WERI-Rb-1 (cell line): ENCODE results near the gene ZBTB43.

Source experiments
- DNase-seq: peaks from one replicate; pipeline ENCODE4 v3.0.0-alpha.2; 2020
- H3K27ac ChIP-seq: fragments of 250-450 bp; sonication (Bioruptor Pico); 2 replicates; pipeline ENCODE4 v1.5.1; 2020; ENCODE audit warnings: mild to moderate bottlenecking, moderate library complexity
- H3K27me3 ChIP-seq: fragments of 250-450 bp; sonication (Bioruptor Pico); 2 replicates; pipeline ENCODE4 v1.5.1; 2021; ENCODE audit warnings: mild to moderate bottlenecking, low read depth, moderate library complexity; ENCODE audit not compliant: insufficient read depth, severe bottlenecking
- H3K36me3 ChIP-seq: fragments of 250-450 bp; sonication (Bioruptor Pico); 2 replicates; pipeline ENCODE4 v1.5.1; 2020; ENCODE audit warnings: mild to moderate bottlenecking, moderate library complexity
- H3K4me3 ChIP-seq: 2 replicates; pipeline ENCODE4 v1.5.1; 2011; ENCODE audit warnings: low read depth, mild to moderate bottlenecking, control low read depth, low read length
- H3K9me3 ChIP-seq: fragments of 250-450 bp; sonication (Bioruptor Pico); 2 replicates; pipeline ENCODE4 v1.5.1; 2021; ENCODE audit warnings: mild to moderate bottlenecking, moderate library complexity; ENCODE audit not compliant: severe bottlenecking
- TF ChIP-seq, protein P1 (sequence below): IDR thresholded peaks from 2 replicates; pipeline ENCODE4 v1.5.1; 2011; ENCODE audit warnings: low read depth, mild to moderate bottlenecking, control low read depth, inconsistent platforms, low read length

Gene ZBTB43

DNA sequence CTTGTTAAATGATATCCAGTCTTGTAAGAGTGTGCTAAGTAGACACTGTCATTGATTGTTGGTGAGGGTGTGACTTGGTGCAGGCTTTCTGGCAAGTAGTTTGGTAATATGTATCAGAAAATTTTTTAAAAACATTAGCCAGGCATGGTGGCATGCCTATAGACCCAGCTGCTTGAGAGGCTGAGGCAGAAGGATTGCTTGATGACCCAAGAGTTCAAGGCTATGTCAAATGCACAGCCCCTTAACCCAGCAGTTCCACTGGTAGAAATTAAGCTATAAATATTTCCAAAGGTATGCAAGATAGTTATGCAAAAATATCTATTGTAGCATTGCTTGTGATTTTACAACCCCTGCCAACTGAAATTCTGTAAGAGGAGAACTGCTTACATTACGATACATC lies 24.2 kb downstream of the ZBTB43 start:
- Histone ChIP-seq H3K36me3 (peaks cover 29% of the 10 kb centered on the region), H3K9me3 (no peaks in the 10 kb centered on the region), H3K27me3 (no peaks in the 10 kb centered on the region), H3K27ac (no peak overlapping the region), H3K4me3 (no peak overlapping the region)
- DNase-seq, result no peak
- TF ChIP-seq, protein P1, sequence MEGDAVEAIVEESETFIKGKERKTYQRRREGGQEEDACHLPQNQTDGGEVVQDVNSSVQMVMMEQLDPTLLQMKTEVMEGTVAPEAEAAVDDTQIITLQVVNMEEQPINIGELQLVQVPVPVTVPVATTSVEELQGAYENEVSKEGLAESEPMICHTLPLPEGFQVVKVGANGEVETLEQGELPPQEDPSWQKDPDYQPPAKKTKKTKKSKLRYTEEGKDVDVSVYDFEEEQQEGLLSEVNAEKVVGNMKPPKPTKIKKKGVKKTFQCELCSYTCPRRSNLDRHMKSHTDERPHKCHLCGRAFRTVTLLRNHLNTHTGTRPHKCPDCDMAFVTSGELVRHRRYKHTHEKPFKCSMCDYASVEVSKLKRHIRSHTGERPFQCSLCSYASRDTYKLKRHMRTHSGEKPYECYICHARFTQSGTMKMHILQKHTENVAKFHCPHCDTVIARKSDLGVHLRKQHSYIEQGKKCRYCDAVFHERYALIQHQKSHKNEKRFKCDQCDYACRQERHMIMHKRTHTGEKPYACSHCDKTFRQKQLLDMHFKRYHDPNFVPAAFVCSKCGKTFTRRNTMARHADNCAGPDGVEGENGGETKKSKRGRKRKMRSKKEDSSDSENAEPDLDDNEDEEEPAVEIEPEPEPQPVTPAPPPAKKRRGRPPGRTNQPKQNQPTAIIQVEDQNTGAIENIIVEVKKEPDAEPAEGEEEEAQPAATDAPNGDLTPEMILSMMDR, result no peak

DNA sequence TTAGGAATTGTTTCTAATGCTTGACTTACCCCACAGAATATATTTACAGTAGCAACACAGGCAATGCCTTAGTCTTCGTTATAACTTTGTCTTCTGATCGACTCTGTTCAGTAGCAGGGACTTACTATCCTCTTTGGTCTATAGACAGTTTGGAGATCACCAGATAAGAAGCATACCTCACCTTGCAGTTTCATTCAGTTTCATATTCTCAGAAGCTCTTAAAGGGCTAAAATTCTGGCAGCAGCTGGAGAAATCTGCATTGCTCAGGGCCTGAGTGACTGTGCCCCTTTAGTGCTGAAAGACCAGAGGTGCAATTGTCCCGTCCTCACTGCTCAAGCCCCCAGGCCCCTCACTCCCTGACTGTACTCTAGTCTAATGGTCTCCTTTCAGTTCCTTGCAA lies 26.0 kb downstream of the ZBTB43 start:
- H3K27ac ChIP-seq, result no peak overlapping the region
- H3K36me3 ChIP-seq, result peaks cover 40% of the 10 kb centered on the region
- H3K4me3 ChIP-seq, result no peak overlapping the region
- TF ChIP-seq, protein P1, result no peak
- H3K27me3 ChIP-seq, result no peaks in the 10 kb centered on the region
- DNase-seq, result no peak
- H3K9me3 ChIP-seq, result no peaks in the 10 kb centered on the region

DNA sequence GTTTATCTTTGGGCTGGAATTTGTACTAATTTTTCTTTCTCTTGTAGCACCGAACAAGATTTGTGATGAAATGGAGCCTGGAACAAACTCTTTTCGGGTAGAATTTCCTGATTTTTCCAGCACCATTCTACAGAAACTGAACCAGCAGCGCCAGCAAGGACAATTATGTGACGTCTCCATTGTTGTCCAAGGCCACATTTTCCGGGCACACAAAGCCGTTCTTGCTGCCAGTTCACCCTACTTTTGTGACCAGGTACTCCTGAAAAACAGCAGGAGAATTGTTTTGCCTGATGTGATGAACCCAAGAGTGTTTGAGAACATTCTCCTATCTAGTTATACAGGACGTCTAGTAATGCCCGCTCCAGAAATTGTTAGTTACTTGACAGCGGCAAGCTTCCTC lies 27.6 kb downstream of the ZBTB43 start:
- H3K27ac ChIP-seq, result no peak overlapping the region
- peaks cover 39% of the 10 kb centered on the region for H3K36me3 ChIP-seq
- DNase-seq, result no peak
- H3K9me3 ChIP-seq, result no peaks in the 10 kb centered on the region
- TF ChIP-seq, protein P1, result no peak
- H3K27me3 ChIP-seq, result no peaks in the 10 kb centered on the region
- no peak overlapping the region for H3K4me3 ChIP-seq

DNA sequence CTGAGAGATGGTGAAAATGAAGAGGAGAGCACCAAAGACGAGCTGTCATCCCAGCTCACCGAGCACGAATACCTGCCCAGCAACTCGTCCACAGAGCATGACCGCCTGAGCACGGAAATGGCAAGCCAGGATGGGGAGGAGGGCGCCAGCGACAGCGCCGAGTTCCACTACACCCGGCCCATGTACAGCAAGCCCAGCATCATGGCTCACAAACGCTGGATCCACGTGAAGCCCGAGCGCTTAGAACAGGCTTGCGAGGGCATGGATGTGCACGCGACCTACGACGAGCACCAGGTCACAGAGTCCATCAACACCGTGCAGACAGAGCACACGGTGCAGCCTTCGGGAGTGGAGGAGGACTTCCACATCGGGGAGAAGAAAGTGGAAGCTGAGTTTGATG lies 28.2 kb downstream of the ZBTB43 start:
- Histone ChIP-seq H3K36me3 (peaks cover 39% of the 10 kb centered on the region), H3K4me3 (no peak overlapping the region), H3K27me3 (no peaks in the 10 kb centered on the region), H3K27ac (no peak overlapping the region), H3K9me3 (no peaks in the 10 kb centered on the region)
- TF ChIP-seq, protein P1, result no peak
- DNase-seq, result no peak

DNA sequence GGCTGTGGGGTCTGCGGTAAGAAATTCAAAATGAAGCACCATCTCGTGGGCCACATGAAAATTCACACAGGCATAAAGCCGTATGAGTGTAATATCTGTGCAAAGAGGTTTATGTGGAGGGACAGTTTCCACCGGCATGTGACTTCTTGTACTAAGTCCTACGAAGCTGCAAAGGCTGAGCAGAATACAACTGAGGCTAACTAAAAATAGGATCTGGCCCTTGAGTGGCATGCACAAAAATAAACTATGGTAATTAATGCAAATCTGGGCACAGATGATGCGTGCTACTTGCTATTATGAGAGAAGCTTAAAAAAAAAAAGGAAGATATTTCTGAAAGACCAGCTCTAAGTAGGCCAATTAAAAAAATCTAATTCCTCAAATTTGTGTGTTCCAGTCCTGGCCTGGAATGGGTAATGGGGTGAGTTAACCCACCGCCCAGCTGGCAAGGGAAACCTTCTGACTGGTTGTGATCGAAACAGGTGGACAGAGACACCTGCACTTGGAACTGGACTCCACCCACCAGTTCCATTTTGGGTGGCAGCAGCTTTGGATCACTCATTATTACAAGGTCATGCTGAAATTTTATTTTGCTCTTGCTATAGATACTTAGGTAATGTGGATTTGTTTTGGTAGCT lies 29.0 kb downstream of the ZBTB43 start:
- Histone ChIP-seq H3K27me3 (no peaks in the 10 kb centered on the region), H3K36me3 (peaks cover 46% of the 10 kb centered on the region), H3K4me3 (no peak overlapping the region), H3K9me3 (no peaks in the 10 kb centered on the region), H3K27ac (no peak overlapping the region)
- TF ChIP-seq, protein P1, result no peak
- DNase-seq, result no peak

DNA sequence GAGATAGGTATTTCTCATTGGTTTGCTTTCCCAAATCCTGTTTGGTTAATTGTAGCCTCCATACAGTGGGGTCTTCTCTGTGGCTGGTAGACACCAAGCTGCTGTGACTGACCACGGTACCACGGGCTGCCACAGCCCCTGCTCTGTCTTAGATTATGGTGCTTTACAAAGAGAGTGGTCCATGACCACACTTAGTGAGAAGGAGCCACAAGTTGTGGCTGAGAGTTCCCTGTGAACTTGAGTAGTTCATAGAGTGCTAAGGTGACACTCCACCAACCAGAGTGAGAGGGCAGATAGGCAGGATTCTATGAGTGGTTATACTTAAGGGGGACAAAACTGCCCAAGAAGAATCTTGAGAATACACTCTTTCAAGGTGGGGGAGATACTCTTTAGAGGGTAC lies 29.8 kb downstream of the ZBTB43 start:
- H3K27ac ChIP-seq, result no peak overlapping the region
- H3K4me3 ChIP-seq, result no peak overlapping the region
- no peaks in the 10 kb centered on the region for H3K9me3 ChIP-seq
- peaks cover 51% of the 10 kb centered on the region for H3K36me3 ChIP-seq
- H3K27me3 ChIP-seq, result no peaks in the 10 kb centered on the region
- TF ChIP-seq, protein P1, result no peak
- DNase-seq, result no peak
